ENCODE data around the gene MRPS18C.

DNA sequence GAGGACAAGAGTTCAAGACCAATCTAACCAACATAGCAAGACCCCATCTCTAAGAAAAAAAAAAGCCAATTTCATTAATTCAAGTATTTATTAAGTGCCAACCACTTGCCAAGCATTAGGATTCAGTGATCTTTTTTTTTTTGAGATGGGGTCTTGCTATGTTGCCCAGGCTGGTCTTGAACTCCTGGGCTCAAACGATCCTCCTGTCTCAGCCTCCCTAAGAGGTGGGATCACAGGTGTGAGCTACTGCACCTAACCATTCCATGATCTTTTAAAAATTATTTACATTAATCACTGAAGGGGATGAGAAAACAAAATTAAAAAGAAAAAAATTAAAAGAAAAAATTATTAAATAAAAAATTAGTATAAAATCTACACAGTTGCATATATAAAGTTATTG lies 24.7 kb upstream of the MRPS18C start:
- no peak for TF ChIP-seq CTCF (IDR thresholded peaks at IDR 0.05; ENCODE audit: low read length)
- TF ChIP-seq EZH2 (optimal IDR thresholded peaks at IDR 0.05; ENCODE audit: low read depth, low read length) = no peak

All from MM.1S (cell line).